H1 (cell line): Measurements from ENCODE around the gene MPDZ. TPM values are rescaled to one million over a fixed set of nuclear protein-coding genes. Genes with fewer than 3 reads are reported as not detected.

Source experiments
- CTCF ChIA-PET: fragments of 300-600 bp; sonication (Branson Sonifier 250); formaldehyde crosslinking; loops from one replicate; lab custom pipeline; 2021; ENCODE audit not compliant: partially characterized antibody; lab: Charles Lee
- POLR2A ChIA-PET: fragments of 300-600 bp; sonication (Branson Sonifier 250); formaldehyde crosslinking; loops from one replicate; lab custom pipeline; 2021; ENCODE audit warnings: inconsistent platforms; ENCODE audit not compliant: partially characterized antibody; lab: Charles Lee
- DNase-seq, 2 experiments: peaks; one replicate each; pipeline versions ENCODE4 v3.0.0 to v3.0.0-alpha.2; 2010 to 2022; ENCODE audit warnings: low spot score in 2 of 2, low read depth in 1 of 2, mixed read lengths in 1 of 2
- FAIRE-seq: peaks from 2 replicates; lab custom pipeline; 2011; peaks lifted over from hg19 to GRCh38; lab: Jason Lieb, UNC
- H2AFZ ChIP-seq: 2 replicates; pipeline ENCODE4 v1.8.1; 2012; ENCODE audit warnings: low read length, inconsistent platforms
- H2AK5ac ChIP-seq: 2 replicates; pipeline ENCODE4 v1.6.1; 2013; ENCODE audit warnings: low read depth, low read length
- H2BK120ac ChIP-seq: replicated peaks from 2 replicates; pipeline ENCODE3; 2013; ENCODE audit warnings: low read depth, low read length, inconsistent platforms
- H2BK12ac ChIP-seq: 2 replicates; pipeline ENCODE4 v1.6.1; 2013; ENCODE audit warnings: low read depth, low read length
- H2BK15ac ChIP-seq: 2 replicates; pipeline ENCODE4 v1.6.1; 2013; ENCODE audit warnings: low read length
- H2BK20ac ChIP-seq: 2 replicates; pipeline ENCODE4 v1.6.1; 2013; ENCODE audit warnings: low read length
- H2BK5ac ChIP-seq: 2 replicates; pipeline ENCODE4 v1.6.1; 2013; ENCODE audit warnings: low read depth, low read length
- H3K14ac ChIP-seq: 2 replicates; pipeline ENCODE4 v1.6.1; 2013; ENCODE audit warnings: inconsistent platforms; ENCODE audit not compliant: insufficient read length
- H3K18ac ChIP-seq: 2 replicates; pipeline ENCODE4 v1.6.1; 2013; ENCODE audit warnings: low read length; ENCODE audit errors: extremely low read depth
- H3K23ac ChIP-seq: 2 replicates; pipeline ENCODE4 v1.6.1; 2013; ENCODE audit warnings: inconsistent platforms; ENCODE audit not compliant: insufficient read length
- H3K23me2 ChIP-seq: 2 replicates; pipeline ENCODE4 v1.6.1; 2013; ENCODE audit warnings: low read depth, low read length
- H3K27ac ChIP-seq: 2 replicates; pipeline ENCODE4 v1.6.1; 2011; ENCODE audit warnings: low read depth, low read length, inconsistent platforms
- H3K27me3 ChIP-seq, 4 experiments: replicated peaks in 1 of 4; 1 replicate in 1 of 4; 2 replicates in 3 of 4; pipeline versions ENCODE4 v1.6.1 to v1.8.1; 2011 to 2013; ENCODE audit warnings: low read length in 3 of 4, mild to moderate bottlenecking in 3 of 4, inconsistent platforms in 2 of 4, mixed read lengths in 2 of 4, moderate library complexity in 1 of 4; ENCODE audit not compliant: control insufficient read depth in 3 of 4, insufficient read depth in 3 of 4; ENCODE audit errors: extremely low read depth in 1 of 4
- H3K36me3 ChIP-seq, 4 experiments: 2 replicates each; pipeline versions ENCODE4 v1.6.1 to v1.8.1; 2011 to 2013; ENCODE audit warnings: mild to moderate bottlenecking in 4 of 4, low read length in 3 of 4, moderate library complexity in 2 of 4, control low read depth in 1 of 4, inconsistent platforms in 1 of 4; ENCODE audit not compliant: insufficient read depth in 4 of 4, control insufficient read depth in 2 of 4
- H3K4ac ChIP-seq: replicated peaks from 2 replicates; pipeline ENCODE3; 2013; ENCODE audit warnings: low read length, low read depth, mixed read lengths, inconsistent platforms; ENCODE audit not compliant: insufficient read length
- H3K4me1 ChIP-seq, 4 experiments: replicated peaks in 1 of 4; 1 replicate in 1 of 4; 2 replicates in 3 of 4; pipeline versions ENCODE4 v1.6.1 to v1.8.1; 2011 to 2013; ENCODE audit warnings: low read length in 3 of 4, inconsistent platforms in 2 of 4, mixed read lengths in 1 of 4; ENCODE audit not compliant: insufficient read depth in 4 of 4, control insufficient read depth in 3 of 4
- H3K4me2 ChIP-seq, 2 experiments: 2 replicates each; pipeline versions ENCODE4 v1.6.1 to v1.8.1; 2011 to 2013; ENCODE audit warnings: low read depth in 2 of 2, low read length in 2 of 2, control low read depth in 1 of 2, inconsistent platforms in 1 of 2, mild to moderate bottlenecking in 1 of 2; ENCODE audit not compliant: insufficient read depth in 1 of 2
- H3K4me3 ChIP-seq, 4 experiments: fragments of 200-600, 300-600 bp in 1 of 4; sonication (generic), shearing (Covaris generic), sonication (Bioruptor Twin) in 1 of 4; 2 replicates each; pipeline versions ENCODE4 v1.5.1 to v1.8.1; 2011 to 2016; ENCODE audit warnings: low read length in 4 of 4, low read depth in 3 of 4, control low read depth in 2 of 4, inconsistent platforms in 2 of 4, mild to moderate bottlenecking in 2 of 4, mixed read lengths in 1 of 4, moderate library complexity in 1 of 4; ENCODE audit not compliant: insufficient read depth in 2 of 4; ENCODE audit errors: extremely low read depth in 1 of 4
- H3K56ac ChIP-seq: replicated peaks from 2 replicates; pipeline ENCODE3; 2013; ENCODE audit warnings: low read depth, mild to moderate bottlenecking, mixed read lengths, low read length, inconsistent platforms; ENCODE audit not compliant: insufficient read length
- H3K79me1 ChIP-seq: 2 replicates; pipeline ENCODE4 v1.6.1; 2013; ENCODE audit warnings: low read depth, low read length, control low read depth
- H3K79me2 ChIP-seq, 2 experiments: 2 replicates each; pipeline versions ENCODE4 v1.6.1 to v1.8.1; 2012 to 2013; ENCODE audit warnings: low read length in 2 of 2, mild to moderate bottlenecking in 2 of 2, inconsistent platforms in 1 of 2; ENCODE audit not compliant: insufficient read depth in 2 of 2, control insufficient read depth in 1 of 2
- H3K9ac ChIP-seq, 4 experiments: replicated peaks in 1 of 4; 1 replicate in 1 of 4; 2 replicates in 3 of 4; pipeline versions ENCODE4 v1.6.1 to v1.8.1; 2011 to 2013; ENCODE audit warnings: low read depth in 3 of 4, low read length in 3 of 4, control low read depth in 2 of 4, mild to moderate bottlenecking in 2 of 4, moderate library complexity in 2 of 4, inconsistent platforms in 1 of 4; ENCODE audit errors: extremely low read depth in 1 of 4
- H3K9me3 ChIP-seq, 2 experiments: 2 replicates each; pipeline versions ENCODE4 v1.6.1 to v1.8.1; 2012 to 2013; ENCODE audit warnings: mild to moderate bottlenecking in 2 of 2, moderate library complexity in 2 of 2, control low read depth in 1 of 2, inconsistent platforms in 1 of 2, low read depth in 1 of 2, low read length in 1 of 2, mixed read lengths in 1 of 2; ENCODE audit not compliant: insufficient read depth in 2 of 2
- H4K20me1 ChIP-seq, 2 experiments: replicated peaks in 1 of 2; 2 replicates each; pipeline versions ENCODE3 to v1.8.1; 2011 to 2013; ENCODE audit warnings: inconsistent platforms in 2 of 2, low read length in 2 of 2, mild to moderate bottlenecking in 1 of 2; ENCODE audit not compliant: insufficient read depth in 2 of 2, control insufficient read depth in 1 of 2
- H4K5ac ChIP-seq: 2 replicates; pipeline ENCODE4 v1.6.1; 2013; ENCODE audit warnings: low read length, low read depth, mixed read lengths, inconsistent platforms; ENCODE audit not compliant: insufficient read length
- H4K8ac ChIP-seq: 2 replicates; pipeline ENCODE4 v1.8.0; 2013; ENCODE audit warnings: mild to moderate bottlenecking, moderate library complexity, low read length, inconsistent platforms; ENCODE audit not compliant: insufficient read depth; ENCODE audit errors: extremely low read depth
- H4K91ac ChIP-seq: replicated peaks from 2 replicates; pipeline ENCODE3; 2013; ENCODE audit warnings: low read length, mixed read lengths, inconsistent platforms; ENCODE audit not compliant: insufficient read length
- KDM1A ChIP-seq: fragments of 200-600, 300-600 bp; sonication (generic); IDR thresholded peaks from 2 replicates; pipeline ENCODE4 v1.7.1; 2016; ENCODE audit warnings: mild to moderate bottlenecking, low read length, borderline replicate concordance
- RBBP5 ChIP-seq: IDR thresholded peaks from 2 replicates; pipeline ENCODE4 v1.7.1; 2012; ENCODE audit warnings: low read depth, mild to moderate bottlenecking, inconsistent platforms, low read length, moderate library complexity, borderline replicate concordance
- TAF7 ChIP-seq: optimal IDR thresholded peaks from 2 replicates; pipeline ENCODE3; 2011; ENCODE audit warnings: low read depth, mild to moderate bottlenecking, inconsistent platforms, low read length, moderate library complexity, borderline replicate concordance
- WGBS, 2 experiments: shearing (Covaris generic) in 1 of 2; methylation state at CpG; one replicate each; pipeline versions ENCODE4 v1.1.6 to v1.1.7; 2013 to 2015; ENCODE audit warnings: low lambda C conversion rate in 2 of 2, mixed read lengths in 2 of 2, inconsistent platforms in 1 of 2, low coverage in 1 of 2, missing lambda C conversion rate in 1 of 2; ENCODE audit not compliant: insufficient replicate concordance in 2 of 2, insufficient coverage in 1 of 2, insufficient read length in 1 of 2; ENCODE audit errors: extremely low coverage in 1 of 2, missing lambda C conversion rate in 1 of 2; 5-methylcytosine and 5-hydroxymethylcytosine counted together
- polyA plus RNA-seq, 7 experiments: library from polyadenylated mRNA; depleted of rRNA in 3 of 7; stranded (reverse) in 5 of 7; unstranded in 2 of 7; fragments of >200 nt in 5 of 7; fragments of 200-250 nt in 2 of 7; gene quantifications; 1 replicate in 5 of 7; 2 replicates in 1 of 7; 4 replicates in 1 of 7; pipeline versions ENCODE4 v1.2.1 to v1.2.3, GENCODE V29; 2011 to 2013; ENCODE audit warnings: missing spikeins in 2 of 7, mixed read lengths in 2 of 7
- total RNA-seq: library from RNA; stranded (reverse); fragmentation: NEBNext Ultra II Directional; extraction: Animal tissue kit (Norgen Biotek cat#: 25700); gene quantifications from 2 replicates; pipeline ENCODE4 v1.2.1, GENCODE V29; 2021

MPDZ gene
- total and polyA plus RNA-seq, 2 of the 8 experiments (the other 6 are each of a cell fraction or from before 2014, with no cell fraction given), result 14.6 to 39.4 TPM

DNA sequence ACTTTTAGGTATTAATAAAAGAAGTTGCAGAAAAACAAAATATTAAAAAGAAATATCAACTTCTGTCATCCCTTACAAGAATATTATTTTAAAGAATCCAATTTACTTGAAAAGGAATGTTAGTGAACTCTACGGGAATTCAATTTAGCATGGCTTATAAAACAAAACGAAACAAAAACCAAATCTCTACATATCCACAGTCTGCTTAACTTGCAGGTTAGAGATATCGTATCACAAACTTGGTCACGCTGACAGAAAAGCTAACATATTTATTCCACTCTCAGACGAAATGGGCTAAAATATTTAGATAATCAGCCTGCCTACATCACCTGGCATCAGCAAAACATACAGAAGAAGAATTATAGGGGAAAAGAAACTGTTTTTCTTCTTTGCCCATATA, 92.7 kb downstream of the MPDZ start:
- Histone ChIP-seq H3K4ac (no peak overlapping the region), H2AK5ac (no peak overlapping the region), H3K18ac (no peak overlapping the region), H3K79me2 (no peaks in the 10 kb centered on the region)
- DNase-seq, result no peak
- TF ChIP-seq RBBP5 (no peak), TAF7 (no peak), KDM1A (no peak)
- TF ChIP-seq, all 59 proteins: peak for 0
- Histone ChIP-seq H2AFZ (no peak overlapping the region), H2BK12ac (no peak overlapping the region), H3K79me1 (no peaks in the 10 kb centered on the region), H3K4me2 (no peak overlapping the region), H2BK15ac (no peak overlapping the region), H3K23ac (no peak overlapping the region), H4K91ac (no peak overlapping the region), H3K4me1 (no peaks in the 10 kb centered on the region), H3K9me3 (no peaks in the 10 kb centered on the region), H3K14ac (no peak overlapping the region), H2BK20ac (no peak overlapping the region), H3K4me3 (no peak overlapping the region), H3K23me2 (no peaks in the 10 kb centered on the region), H2BK5ac (no peak overlapping the region), H4K8ac (no peak overlapping the region), H3K9ac (no peak overlapping the region), H4K20me1 (no peaks in the 10 kb centered on the region), H2BK120ac (no peak overlapping the region), H3K27me3 (no peaks in the 10 kb centered on the region), H3K36me3 (peaks cover 0 to 38% (median 5%) of the 10 kb centered on the region in 4 experiments; a peak in 5 of 8 replicates), H3K56ac (no peak overlapping the region), H3K27ac (no peak overlapping the region), H4K5ac (no peak overlapping the region)
- WGBS, 2 experiments, result 90% methylated on average over 5 of the region's 5 CpGs; no CpG with 5 or more reads in 1 of the 2 experiments
- no peak for FAIRE-seq
- ChIA-PET POLR2A (no interaction called here), CTCF (no interaction called here)
